Measurements from ENCODE around the gene DRC1.

Gene DRC1

DNA sequence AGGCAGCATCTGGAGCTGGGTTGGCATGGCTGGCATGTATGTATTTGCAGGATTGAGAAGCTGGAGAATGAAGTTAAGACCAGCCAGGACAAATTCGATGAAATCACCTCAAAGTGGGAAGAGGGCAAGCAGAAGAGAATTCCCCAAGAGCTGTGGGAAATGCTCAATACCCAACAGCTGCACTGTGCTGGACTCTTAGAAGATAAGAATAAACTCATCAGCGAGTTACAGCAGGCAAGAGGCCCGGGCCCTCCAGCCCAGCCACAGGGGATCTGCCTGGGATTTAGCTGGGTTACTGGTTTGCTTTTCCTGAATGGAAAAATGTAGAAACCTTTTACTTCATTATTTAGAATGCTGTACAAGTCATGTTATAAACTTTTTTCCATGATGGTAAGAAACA is 22.5 kb downstream of the DRC1 start:
- no peak for TF ChIP-seq CTCF (IDR thresholded peaks at IDR 0.05)

DNA sequence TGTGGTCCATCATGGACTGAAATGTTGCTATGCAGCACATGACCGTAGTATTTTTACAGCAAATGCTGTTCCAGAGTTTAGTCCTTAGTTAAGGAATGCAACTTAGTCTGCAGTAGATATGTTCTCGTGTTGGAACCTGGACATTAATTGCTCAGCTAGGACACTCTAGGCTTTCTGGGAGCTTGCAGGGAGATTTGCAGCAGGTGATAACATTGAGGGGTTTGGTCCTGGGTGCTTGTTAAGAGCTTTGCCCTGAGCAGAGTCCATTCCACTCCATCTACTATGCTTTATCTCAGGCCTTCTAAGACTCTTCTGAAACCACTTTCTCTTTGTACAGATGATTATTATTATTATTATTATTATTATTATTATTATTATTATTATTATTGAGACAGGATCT is 27.1 kb downstream of the DRC1 start:
- TF ChIP-seq CTCF (IDR thresholded peaks at IDR 0.05), result no peak

GRCh38 chr2:26429779-26430578 is 28.3 kb downstream of the DRC1 start:
- no peak for TF ChIP-seq CTCF (IDR thresholded peaks at IDR 0.05)

DNA sequence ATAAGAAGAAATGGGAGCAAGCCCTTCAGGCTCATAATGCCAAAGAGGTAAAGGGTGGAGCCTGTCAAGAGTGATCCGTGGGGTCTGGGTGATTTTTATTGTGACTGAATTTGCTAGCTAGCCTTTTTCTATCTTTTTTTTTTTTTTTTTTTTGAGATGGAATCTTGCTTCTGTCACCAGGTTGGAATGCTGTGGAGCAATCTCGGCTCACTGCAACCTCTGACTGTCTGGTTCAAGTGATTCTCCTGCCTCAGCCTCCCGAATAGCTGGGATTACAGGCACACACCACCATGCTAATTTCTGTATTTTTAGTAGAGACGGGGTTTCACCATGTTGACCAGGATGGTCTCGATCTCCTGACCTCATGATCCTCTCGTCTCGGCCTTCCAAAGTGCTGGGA is 29.1 kb downstream of the DRC1 start:
- no peak for TF ChIP-seq CTCF (IDR thresholded peaks at IDR 0.05)

DNA sequence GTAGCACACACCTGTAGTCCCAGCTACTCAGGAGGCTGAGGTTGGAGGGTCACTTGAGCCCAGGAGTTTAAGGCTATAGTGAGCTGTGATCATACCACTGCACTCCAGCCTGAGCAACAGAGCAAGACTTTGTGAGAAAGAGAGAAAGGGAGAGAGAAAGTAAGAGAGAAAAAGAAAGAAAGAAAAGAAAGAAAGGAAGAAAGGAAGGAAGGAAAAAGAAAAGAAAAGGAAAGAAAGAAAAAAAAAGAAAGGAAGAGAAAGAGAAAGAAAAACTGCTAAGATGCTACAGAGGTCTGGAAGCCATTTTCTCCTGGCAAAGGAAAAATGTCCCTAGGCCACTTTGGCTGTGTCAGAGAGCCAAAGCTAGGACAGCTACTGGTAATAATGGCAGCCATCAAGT is 30.6 kb downstream of the DRC1 start:
- no peak for TF ChIP-seq CTCF (IDR thresholded peaks at IDR 0.05)

- TF ChIP-seq CTCF (IDR thresholded peaks at IDR 0.05), result no peak
These were observed 31.1 kb downstream of the DRC1 start for GRCh38 chr2:26432859-26433258.

GRCh38 chr2:26435106-26435505 is 33.4 kb downstream of the DRC1 start:
- no peak for TF ChIP-seq CTCF (IDR thresholded peaks at IDR 0.05)

GRCh38 chr2:26438526-26438925 is 36.8 kb downstream of the DRC1 start:
- no peak for TF ChIP-seq CTCF (IDR thresholded peaks at IDR 0.05)

Measured in LNCAP (cell line).